SIG-M5 treated with dmso at 0.1 percent for 504 hours (cell line): Measurements from ENCODE around the gene LMAN2L.

Experiments
- DNase-seq: peaks from one replicate; lab custom pipeline; 2025; ENCODE audit not compliant: unreplicated experiment; lab: John Stamatoyannopoulos, UW

LMAN2L gene

DNA sequence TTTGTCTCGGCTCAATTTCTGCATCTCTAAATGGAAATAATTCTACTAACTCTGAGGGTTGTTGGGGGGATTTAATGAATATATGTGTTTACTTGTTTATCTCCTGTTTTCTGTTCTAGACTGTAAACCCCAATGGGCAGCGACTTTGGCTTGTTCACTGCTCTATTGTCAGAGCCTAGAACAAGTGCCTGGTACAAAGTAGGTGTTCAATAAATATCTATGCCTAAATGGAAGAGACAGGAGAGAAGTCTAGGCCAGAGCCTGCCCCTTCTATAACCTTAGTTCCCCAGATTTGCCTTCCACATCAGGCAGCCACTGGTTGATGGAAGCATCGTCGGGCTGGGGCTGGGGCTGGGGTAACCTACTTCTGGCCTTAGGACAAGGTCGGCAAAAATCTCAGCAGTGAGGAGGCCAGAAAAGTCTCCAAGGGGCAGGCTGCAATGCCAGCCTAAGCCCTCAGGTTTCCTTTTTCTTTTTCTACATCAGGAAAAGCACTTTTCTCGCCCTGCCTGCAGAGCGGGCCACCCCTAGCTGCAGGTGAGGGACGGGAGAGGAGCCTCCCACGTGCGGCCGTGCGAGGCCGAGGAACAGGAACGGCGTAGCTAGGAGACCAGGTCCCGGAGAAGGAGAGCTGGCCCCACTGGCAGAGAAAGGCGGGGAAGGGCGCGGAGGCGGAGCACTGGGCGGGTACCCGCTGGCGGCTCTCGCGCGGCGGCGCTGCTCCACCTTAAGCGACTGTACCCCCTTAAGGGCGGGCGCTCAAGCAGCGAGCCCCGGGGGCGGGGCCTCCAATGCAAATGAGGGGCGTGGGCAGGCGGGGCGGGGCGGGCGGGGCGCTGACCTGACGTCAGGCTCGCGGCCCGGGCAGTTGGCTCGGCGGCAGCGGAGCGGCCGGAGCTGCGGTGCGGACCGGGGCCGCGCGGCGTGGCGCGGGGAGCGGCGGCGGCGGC lies 20.4 kb upstream of the LMAN2L start, which contains the start of gene CNNM4:
TSS of gene CNNM4 (plus strand) at position 867 of the 950 bp plus-strand sequence. CDS start 98 bp downstream, outside the sequence.
- DNase-seq, result peak; percentile 90

DNA sequence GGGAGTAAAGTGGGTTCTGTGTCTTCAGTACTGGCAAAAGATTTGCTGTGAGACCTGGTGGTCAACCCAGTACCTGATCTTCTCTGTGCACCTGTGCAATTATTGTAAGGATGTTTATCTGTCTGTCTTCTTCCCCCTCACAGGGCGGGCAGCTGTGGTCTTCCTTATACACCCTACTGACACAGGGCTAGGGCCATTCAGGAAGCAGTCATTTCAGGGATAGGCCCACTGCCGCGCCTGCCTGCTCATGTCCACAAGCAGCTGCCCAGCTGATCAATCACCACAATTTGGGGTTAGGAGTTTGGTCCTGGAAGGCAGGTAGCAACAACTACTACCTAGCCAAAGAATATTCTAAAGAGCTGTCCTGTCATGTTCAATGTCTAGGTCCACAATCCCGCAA lies 19.7 kb upstream of the LMAN2L start:
- DNase-seq, result no peak

DNA sequence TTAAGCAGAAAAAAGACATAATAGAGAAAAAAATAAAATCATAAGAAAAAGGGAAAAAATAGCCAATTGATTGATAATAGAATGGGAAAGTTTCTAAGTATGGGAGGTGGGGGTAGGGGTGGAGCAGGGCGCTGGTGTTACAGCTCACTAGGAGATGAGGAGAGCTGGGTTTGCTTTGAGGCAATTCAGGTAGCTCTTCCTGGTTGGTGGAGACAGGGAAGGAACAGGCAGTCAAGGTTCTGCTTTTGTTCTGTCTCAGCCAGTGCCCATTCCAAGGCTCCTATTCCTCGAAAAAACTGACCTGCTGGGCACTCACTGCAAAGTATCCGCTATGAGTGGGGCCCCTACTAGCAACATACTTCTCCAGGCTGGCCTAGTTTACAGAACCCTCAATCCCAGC lies 19.1 kb upstream of the LMAN2L start:
- DNase-seq, result no peak

DNA sequence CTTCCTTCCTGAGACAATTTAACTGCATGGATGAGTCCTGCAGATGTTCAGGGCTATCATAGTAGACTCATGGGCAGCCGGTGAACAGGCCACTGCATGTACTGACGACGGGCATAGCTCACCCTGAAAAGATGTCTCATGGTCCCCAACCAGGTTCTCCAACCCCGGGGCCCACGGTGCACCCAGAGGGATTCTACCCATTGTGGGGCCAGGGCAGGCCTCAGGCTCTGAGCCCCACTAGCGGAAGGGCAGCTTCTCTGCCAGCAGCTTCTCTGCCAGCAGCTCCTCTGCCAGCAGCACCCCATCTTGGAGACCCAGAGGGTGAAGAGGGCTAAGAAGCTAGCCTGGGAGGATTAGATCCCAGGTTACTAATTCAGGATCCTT lies 17.6 kb upstream of the LMAN2L start:
- DNase-seq, result no peak

DNA sequence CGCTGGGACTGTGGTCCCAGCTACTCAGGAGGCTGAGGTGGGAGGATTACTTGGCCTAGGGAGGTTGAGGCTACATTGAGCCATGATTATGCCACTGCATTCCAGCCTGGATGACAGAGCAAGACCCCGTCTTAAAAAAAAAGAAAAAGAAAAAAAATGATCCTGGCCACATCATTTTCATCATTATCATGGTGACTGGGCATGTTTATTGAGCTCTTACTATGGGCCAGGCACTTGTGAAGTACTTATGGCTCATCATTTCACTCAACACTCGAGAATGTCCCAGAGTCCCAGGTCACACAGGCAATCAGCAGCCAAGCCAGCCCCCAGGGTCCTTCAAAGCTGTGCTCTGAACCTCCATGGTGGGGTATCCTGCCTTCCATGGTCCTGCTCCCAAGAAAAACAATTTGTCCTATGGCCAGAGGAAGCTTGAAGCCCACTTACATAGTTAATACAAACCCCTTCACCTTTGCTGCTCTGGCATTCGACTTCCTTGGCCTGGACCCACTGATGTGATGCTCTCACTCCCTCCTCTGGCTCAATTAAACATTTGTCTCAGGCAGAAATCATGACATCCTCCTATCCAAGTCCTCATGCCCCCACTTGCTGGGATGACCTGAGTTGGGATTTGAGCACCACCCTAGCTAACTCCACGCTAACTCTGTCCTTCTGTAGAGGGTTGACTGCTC lies 17.1 kb upstream of the LMAN2L start:
- no peak for DNase-seq

DNA sequence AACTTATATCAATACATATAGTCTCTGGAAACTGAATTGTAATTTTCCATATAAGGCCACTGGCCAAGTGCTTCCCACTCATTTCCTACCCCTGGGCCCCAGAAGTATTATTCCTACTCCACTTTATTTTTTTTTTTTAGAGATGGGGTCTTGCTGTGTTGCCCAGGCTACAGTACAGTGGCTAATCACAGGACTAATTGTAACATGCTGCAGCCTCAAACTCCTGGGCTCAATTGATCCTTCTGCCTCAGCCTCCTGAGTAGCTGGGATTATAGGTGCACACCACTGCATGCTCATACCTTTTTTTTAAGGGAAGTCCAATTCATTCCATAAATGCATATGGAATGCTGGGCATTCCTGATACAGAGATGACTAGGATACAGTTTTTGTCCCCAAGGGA lies 14.5 kb upstream of the LMAN2L start:
- no peak for DNase-seq

DNA sequence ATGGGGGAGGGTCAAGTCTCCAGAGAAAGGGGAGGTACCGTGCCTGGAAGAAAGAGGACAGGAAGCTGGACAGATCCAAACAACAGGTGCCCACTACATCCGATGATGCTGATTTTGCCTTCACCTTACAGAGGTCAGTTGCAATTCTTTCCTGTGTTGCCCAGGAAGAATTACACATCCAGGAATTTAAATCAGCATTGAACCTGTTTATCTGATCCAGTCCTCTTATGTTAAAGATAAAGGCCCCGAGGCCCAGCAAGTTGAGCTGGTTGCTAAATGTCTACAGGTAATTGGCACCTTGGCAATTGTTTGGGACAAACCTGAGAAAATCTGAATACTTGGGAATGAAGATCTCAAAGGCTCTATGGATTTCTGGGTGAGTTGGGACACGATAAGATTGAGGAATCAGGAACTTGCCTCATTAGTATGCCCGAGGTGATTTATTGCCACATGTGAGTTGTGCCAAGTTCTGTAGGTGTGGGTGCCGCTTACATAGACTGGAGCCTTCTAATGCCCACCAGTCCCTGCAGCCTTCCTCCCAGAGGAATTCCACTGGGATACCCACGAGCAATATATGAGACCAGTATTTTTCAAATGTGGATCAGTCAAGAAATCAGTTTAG lies 13.9 kb upstream of the LMAN2L start:
- DNase-seq, result no peak

DNA sequence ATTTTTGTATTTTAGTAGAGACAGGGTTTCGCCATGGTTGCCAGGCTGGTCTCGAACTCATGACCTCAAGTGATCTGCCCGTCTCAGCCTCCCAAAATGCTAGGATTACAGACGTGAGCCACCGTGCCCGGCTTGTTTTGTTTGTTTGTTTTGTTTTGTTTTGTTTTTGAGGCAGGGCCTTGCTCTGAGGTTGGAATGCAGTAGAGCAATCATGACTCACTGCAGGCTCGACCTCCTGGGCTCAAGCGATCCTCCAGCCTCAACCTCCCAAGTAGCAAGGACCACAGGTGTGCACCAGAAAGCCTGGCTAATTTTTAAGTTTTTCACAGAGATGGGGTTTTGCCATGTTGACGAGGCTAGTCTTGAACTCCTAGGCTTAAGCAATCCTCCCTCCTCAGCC lies 11.9 kb upstream of the LMAN2L start:
- DNase-seq, result no peak

DNA sequence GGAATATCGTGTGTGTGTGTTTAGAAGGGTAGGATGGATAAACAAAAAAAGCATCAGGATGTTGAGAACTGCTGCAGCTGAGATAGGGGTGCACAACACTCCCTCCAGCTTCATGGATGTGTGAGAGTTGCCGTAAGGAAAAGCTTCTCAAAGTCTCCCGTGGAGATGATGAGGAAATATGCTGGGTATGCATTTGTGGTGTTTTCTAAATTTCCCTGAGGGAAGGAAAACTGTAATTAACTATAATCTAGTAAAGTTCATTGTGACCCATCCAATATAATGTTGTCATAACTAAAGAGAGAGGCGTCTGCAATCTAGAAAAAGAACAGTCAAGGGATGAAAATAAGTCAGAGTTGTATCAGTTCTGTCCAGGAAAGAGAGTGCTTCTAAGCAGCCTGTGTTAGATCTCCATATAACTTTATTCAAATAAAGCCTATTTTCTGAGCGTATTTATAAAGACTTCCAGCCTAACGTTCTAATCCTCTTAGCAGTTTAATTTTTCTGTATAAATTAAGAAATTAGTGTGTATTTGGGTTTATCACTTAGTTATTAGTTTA lies 7.3 kb upstream of the LMAN2L start:
- no peak for DNase-seq

DNA sequence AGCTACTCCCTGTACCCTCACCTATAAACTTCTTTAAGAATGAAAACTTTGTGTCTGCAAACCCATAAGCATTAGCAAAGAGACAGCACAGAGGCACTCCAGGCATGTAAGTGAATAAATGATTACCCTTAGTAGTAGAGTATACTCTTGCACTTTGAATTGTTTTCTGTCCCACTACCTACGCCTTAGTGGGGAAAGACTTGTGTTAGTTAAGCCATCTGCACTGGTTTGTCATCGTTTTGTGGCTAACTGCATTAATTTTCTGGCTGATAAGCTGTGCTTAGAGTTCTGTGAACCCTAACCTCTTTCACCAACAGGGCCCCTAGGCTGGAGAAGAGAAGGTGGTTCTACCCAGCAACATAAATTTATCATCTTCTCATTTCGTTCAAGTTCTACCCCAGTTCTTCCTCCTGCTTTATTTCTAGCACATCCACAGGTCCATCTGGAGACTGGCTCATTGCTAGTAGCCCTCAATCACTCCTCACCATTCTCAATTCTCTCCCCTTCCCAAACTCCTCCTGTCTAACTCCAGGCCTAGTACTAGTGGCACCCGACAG lies 710 bp downstream of the LMAN2L start:
- DNase-seq, result no peak

DNA sequence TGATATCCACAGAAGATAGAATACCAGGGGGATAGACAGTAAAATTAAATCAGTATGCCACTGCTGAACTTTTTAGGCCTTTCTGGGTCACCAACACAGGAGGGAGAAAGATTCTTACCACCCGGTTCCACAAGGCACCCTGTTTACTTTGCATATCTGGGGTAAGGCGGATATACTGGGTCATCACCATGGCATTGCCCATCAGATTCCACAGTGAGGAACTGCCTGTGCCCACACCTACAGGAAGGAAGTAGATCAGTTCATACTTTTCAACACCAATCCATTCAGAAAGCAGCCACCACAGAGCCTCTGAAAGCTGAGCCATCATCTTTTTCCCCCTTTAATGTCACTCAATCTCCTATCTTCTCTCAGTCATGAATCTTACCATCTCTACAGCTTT lies 2.0 kb downstream of the LMAN2L start:
- no peak for DNase-seq

DNA sequence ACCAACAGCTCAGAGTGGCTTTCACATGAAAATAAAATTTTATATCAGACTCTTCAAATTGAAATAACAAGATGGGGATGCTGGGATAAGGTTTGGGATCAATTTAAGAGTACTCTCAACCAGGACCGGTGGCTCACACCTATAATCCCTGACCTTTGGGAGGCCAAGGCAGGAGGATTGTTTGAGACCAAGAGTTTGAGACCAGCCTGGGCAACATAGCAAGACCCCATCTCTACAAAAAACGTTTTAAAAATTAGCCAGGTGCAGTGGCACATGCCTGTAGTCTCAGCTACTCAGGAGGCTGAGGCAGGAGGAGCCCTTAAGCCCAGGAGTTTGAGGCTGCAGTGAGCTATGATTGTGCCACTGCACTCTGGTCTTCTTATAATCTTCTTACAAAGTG lies 2.6 kb downstream of the LMAN2L start:
- no peak for DNase-seq

DNA sequence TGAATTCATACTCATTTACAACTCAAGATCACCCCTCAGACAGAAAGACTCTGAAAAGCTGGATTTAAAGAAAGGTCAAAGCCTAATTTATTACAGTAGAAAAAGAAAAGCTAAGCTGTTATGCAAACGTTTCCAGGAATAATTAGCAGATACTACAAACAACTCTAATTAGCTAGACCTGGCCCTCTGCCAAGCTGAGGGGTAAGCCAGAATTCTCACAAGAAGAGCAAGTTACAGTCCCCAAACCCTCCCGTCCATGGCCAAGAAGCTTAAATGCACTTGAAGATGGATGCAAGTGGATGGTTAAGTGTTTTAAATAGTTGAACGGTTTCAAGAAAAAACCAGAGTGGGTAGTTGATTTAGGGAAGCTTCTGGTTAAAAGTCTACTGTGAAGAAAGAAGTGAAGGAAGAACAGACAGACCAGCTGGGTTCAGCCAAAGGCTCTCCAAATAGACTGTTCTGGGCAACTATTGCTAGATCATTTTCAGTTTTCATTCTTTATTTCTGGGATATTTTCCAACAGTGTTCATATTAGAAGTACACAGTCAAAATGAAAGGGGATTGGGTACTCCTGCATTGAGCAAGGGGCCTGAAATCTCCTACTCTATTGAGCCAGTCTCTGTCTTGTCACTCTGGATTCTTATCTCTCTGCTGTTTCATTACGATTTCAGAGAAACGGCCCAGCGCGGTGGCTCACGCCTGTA lies 4.8 kb downstream of the LMAN2L start:
- DNase-seq, result no peak

DNA sequence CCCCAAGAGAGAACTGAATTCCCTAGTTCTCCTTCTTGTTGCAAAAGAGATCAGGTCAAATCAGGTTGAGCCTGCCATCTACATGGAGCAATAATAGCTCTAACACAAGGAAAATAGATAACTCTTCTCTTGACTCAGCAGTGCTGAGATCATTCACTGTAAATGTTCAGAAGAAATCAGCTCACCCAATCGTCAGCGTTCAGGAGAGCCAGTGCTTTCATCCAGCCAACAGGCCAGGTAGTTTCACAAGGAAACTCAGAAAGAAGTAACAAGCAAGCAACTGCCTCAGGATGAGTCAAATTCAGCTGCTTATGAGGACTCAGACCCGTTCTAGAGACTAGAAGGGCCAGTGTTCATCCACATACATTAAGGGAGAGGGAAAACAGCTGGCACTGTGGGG lies 5.9 kb downstream of the LMAN2L start:
- DNase-seq, result no peak

DNA sequence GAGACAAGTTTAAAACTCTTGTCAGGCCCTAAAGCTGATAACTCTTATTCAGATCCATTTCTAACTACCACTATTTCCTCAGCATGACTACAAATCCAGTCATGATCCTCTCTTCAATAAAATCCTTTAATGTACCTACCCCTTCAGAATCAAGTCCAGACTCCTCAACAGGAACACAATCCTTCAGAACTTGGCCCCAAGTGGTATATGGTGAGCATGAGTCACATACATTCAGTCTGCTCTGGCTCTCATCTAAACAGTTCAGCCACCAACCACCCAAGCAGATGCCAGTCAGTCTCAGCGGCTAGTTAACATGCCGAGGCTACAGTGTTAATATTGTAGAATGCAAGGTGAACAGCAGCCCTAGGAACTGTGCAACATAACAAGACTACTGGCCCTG lies 9.7 kb downstream of the LMAN2L start:
- DNase-seq, result no peak

DNA sequence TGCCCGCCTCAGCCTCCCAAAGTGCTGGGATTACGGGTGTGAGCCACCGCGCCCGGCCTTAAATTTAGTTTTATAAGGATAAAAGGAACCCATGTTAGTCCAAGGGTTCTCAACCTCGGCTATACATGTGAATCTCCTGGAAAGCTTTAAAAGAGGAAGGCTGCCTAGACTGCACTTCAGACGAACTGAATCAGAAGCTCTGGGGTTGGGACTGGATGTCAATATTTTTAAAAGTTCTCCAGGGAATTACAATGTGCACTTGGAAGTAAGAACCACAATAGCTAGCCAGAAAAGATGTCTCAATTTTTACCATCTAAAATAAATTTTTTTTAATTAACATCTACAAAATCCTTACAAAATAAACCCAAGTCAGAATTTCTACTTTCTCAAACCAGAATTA lies 10.1 kb downstream of the LMAN2L start:
- no peak for DNase-seq

DNA sequence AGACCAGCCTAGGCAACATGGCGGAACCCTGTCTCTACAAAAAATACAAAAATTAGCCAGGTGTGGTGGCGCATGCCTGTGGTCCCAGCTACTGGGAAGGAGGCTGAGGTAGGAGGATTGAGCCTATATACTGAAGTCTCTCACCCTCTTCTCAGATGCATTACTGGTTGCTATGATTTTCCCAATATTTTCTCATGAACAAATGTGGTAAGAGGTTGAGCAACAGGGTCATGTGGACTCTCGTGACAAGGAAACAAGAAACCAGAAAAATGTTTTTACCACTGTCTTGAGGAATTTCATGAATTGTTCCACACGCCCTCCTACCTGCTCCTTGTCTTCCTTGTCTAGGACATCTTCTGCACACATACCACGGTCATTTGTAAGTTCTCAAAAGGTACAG lies 12.4 kb downstream of the LMAN2L start:
- DNase-seq, result peak; percentile 29

DNA sequence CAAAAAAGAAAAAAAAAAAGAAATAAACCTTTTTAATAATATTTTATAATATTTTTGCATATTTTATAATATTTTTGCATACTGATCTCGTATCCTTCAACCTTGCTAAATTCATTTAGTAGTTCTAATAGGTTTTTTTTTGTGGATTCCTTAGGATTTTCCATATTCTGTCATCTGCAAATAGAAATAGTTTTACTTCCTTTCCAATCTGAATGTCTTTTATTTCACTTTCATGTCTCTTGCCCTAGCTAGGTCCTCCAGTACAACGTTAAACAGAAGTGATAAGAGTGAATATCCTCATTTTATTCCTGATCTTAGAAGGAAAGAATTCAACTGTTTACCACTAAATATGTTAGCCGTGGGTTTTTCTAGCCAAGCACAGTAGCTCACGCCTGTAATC lies 13.7 kb downstream of the LMAN2L start:
- no peak for DNase-seq

DNA sequence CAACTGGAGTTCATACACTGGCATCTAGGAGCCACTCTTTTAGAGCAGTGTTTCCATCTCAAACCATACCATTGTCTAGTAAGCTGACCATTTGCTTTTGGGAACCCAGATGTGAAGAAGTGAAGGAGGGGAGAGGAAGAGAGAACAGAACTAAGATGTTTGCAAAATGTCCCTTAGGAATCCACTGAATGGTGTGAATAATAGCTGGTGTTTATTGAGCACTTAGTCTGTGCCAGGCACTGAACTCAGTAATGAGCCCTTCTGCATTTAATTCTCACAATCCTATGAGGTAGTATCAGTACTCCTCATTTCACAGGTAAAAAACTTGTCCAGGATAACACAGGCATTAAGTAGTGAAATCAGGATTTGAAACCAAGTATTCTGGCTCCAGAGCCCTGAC lies 23.5 kb downstream of the LMAN2L start:
- DNase-seq, result no peak

DNA sequence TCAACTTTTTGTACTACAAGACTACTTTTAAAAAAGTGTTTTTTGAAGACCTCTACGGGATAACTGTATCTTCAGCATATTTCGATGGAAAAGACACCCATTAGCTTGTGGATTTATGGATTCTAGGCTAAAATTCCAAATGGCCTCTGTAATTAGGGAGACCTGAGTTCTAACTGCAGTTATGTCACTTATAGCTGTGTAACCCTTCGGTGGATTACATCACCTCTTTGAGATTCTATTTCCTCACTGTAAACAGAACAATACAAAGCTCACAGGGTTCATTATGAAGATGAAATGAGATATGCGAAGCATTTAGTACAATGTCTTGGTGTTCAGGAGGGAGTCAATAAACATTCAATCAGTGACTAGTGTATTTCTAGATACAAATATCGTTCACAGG lies 24.2 kb downstream of the LMAN2L start:
- DNase-seq, result no peak

DNA sequence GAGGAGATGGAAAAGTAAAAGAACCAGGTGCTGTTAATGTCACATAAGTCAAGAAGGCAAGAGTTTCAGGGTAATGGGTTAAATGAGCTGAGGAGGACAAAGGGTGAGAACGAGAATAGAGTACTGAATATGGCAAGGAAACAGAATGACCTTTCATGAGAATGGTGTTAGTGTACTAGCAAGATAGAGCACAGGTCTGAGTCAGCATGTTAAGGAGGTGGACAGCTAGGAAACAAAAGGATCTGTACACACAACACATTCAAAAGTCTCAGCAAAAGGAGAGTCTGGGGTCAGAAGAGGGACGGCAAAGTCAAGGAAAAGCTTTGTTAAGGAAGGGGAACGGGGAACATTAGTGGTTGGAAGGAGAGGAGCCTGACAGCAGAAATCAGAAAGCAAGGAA lies 28.9 kb downstream of the LMAN2L start:
- no peak for DNase-seq
